Muscle of leg (tissue), 16 donors: Measurements from ENCODE around the gene LEO1. TPM values are rescaled to one million over a fixed set of nuclear protein-coding genes. Genes with fewer than 3 reads are reported as not detected.

Source experiments
- DNase-seq: peaks from one replicate; pipeline ENCODE4 v3.0.0; 2013
- H3K27ac ChIP-seq: one replicate; pipeline ENCODE4 v1.5.1; 2013; ENCODE audit warnings: mild to moderate bottlenecking, low read length, control low read depth
- H3K27me3 ChIP-seq: one replicate; pipeline ENCODE4 v1.6.1; 2013; ENCODE audit warnings: low read length; ENCODE audit not compliant: control insufficient read depth, insufficient read depth
- H3K36me3 ChIP-seq: one replicate; pipeline ENCODE4 v1.6.1; 2013; ENCODE audit warnings: low read length; ENCODE audit not compliant: control insufficient read depth, insufficient read depth
- H3K4me1 ChIP-seq: one replicate; pipeline ENCODE4 v1.6.1; 2013; ENCODE audit warnings: low read length; ENCODE audit not compliant: control insufficient read depth, insufficient read depth
- H3K4me3 ChIP-seq: one replicate; pipeline ENCODE4 v1.5.1; 2013; ENCODE audit warnings: low read length, control low read depth
- H3K9me3 ChIP-seq: replicated peaks from 2 replicates; pipeline ENCODE4 v1.6.1; 2013; ENCODE audit warnings: low read depth, low read length; ENCODE audit not compliant: control insufficient read depth
- WGBS: methylation state at CpG from one replicate; pipeline ENCODE4 v1.1.5; 2013; ENCODE audit warnings: missing lambda C conversion rate; ENCODE audit not compliant: insufficient coverage; 5-methylcytosine and 5-hydroxymethylcytosine counted together
- long read RNA-seq, 11 donors: transcript quantifications; one replicate each; lab custom pipeline, GENCODE V29; 2026
- polyA plus RNA-seq, 8 donors: library from polyadenylated mRNA; unstranded; fragments of 120-200 nt; gene quantifications; one replicate each; pipeline versions ENCODE4 v1.2.1 to v1.2.3, GENCODE V29; 2013; ENCODE audit warnings: inconsistent platforms in 1 of 8, low replicate concordance in 1 of 8; ENCODE audit not compliant: insufficient read length in 8 of 8, insufficient read depth in 1 of 8
- total RNA-seq: library from RNA; stranded (reverse); fragments of 120-200 nt; gene quantifications from one replicate; pipeline ENCODE4 v1.2.4, GENCODE V29; 2013

The LEO1 gene
- total RNA-seq (17.5 TPM), polyA plus RNA-seq (10 to 100 TPM; 17.3 to 27.8 (median 22.0) TPM)
- long read RNA-seq, donor 1, partial matches to known transcripts, result 0 of 2 reads
- long read RNA-seq, donor 1, other reads (novel, unspliced or antisense), result 0 of 2 reads
- long read RNA-seq, donor 2, result 0 reads
- long read RNA-seq, donor 3, transcript LEO1-201 (12 exons, 2,193 nt), result major isoform, 6 of 6 reads
- long read RNA-seq, donor 3, partial matches to known transcripts, result 0 of 6 reads
- long read RNA-seq, donor 3, other reads (novel, unspliced or antisense), result 0 of 6 reads
- long read RNA-seq, donor 4, partial matches to known transcripts, result 0 of 2 reads
- long read RNA-seq, donor 4, other reads (novel, unspliced or antisense), result 0 of 2 reads
- long read RNA-seq, donor 5, transcript LEO1-201 (12 exons, 2,193 nt), result major isoform, 9 of 9 reads
- long read RNA-seq, donor 5, partial matches to known transcripts, result 0 of 9 reads
- long read RNA-seq, donor 5, other reads (novel, unspliced or antisense), result 0 of 9 reads
- long read RNA-seq, donor 6, partial matches to known transcripts, result 0 of 4 reads
- long read RNA-seq, donor 6, other reads (novel, unspliced or antisense), result 0 of 4 reads
- long read RNA-seq, donor 7, partial matches to known transcripts, result 0 of 3 reads
- long read RNA-seq, donor 7, other reads (novel, unspliced or antisense), result 0 of 3 reads
- long read RNA-seq, donor 8, partial matches to known transcripts, result 0 of 1 reads
- long read RNA-seq, donor 8, other reads (novel, unspliced or antisense), result 0 of 1 reads
- long read RNA-seq, donor 9, transcript LEO1-201 (12 exons, 2,193 nt), result major isoform, 5 of 5 reads
- long read RNA-seq, donor 9, partial matches to known transcripts, result 0 of 5 reads
- long read RNA-seq, donor 9, other reads (novel, unspliced or antisense), result 0 of 5 reads
- long read RNA-seq, donor 10, partial matches to known transcripts, result 0 of 1 reads
- long read RNA-seq, donor 10, other reads (novel, unspliced or antisense), result 0 of 1 reads
- long read RNA-seq, donor 11, result 0 reads

- under 1% methylated on average over 52 of the region's 58 CpGs for WGBS
- Histone ChIP-seq H3K36me3 (peaks cover 6% of the 10 kb centered on the region), H3K4me3 (peak within 1 kb of the TSS; percentile 68), H3K4me1 (peaks cover 6% of the 10 kb centered on the region), H3K27me3 (no peaks in the 10 kb centered on the region), H3K27ac (peak within 1 kb of the TSS; percentile 94), H3K9me3 (peaks cover 14% of the 10 kb centered on the region)
- DNase-seq, result peak; percentile 99
Measured at GRCh38 chr15:51971375-51972133, at the start of gene LEO1. LEO1 (minus strand) TSS chr15:51971778; CDS start chr15:51971745, 33 bp downstream.

DNA sequence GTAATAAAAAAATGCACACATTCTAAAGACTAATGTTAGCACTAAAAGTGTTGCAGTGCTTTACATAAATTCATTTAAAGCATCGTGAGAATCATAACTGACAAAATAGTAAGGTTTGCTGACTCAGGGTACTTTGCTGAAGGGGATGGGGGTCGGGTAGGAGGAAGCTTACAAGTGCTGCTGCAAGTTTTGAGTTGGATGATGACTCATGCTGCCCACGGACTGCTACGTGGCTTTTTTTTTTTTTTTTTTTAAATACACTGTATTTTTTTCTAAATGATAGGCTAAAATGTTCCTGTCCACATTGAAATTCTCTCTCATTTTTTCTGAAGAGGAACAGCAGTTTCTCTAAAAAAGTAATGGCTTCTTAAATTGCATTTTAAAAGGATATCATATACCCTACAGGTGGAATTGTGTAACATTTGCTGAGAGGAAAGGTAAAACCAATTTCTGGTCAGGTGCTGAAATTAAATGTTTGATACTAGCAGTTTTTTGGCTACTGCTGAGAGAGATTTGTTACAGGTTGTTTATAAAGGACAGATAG, 49.6 kb upstream of the LEO1 start:
- H3K36me3 ChIP-seq, result no peaks in the 10 kb centered on the region
- DNase-seq, result peak; percentile 83
- H3K4me1 ChIP-seq, result peaks cover 10% of the 10 kb centered on the region
- H3K9me3 ChIP-seq, result no peaks in the 10 kb centered on the region
- H3K27ac ChIP-seq, result peak overlapping the region; percentile 97
- no CpG with 5 or more reads among the region's 4 CpGs for WGBS
- H3K27me3 ChIP-seq, result no peaks in the 10 kb centered on the region
- no peak overlapping the region for H3K4me3 ChIP-seq

DNA sequence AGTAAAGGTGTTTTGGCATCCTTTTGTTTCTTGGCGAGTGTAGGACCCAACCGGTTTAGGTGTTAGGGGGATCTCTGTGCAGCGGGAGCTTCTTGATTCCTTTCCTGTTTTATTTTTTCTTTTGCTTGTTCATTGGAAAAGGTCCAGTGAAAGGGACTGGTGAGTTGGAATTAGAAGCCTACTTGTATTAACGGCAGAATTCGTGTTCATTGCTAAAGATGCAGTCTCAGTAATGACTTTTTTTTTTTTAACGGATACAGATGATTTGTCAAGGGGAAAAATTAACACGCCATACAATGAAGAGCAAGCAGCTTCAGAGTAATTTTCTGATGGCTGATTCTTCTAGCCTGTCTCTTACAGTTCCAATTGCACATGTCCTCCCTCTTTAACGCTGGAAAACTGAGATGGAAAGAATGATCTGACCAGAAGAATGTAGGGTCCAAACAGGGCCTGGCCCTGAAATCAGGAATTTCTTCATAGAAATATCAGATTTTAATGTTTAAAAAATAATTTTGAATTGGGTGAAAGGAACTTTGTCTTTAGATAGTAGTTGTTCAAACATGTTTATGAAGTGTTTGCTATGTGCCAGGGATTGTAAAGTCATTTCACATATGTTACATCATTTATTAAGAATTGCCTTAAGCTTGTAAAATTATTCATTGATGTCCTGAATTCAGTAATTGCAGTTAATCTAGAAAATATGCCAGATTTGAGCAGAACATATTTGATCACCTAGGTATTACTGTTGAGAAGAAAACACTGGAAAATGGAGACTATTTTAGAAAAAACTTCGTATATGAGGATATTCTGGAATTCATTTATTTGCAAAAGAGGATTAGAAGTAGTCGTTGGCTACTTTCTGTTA, 48.9 kb upstream of the LEO1 start:
- peaks cover 10% of the 10 kb centered on the region for H3K4me1 ChIP-seq
- peak; percentile 79 for DNase-seq
- no peaks in the 10 kb centered on the region for H3K9me3 ChIP-seq
- H3K36me3 ChIP-seq, result no peaks in the 10 kb centered on the region
- WGBS, result 0% methylated on average over 2 of the region's 10 CpGs
- peak overlapping the region; percentile 71 for H3K4me3 ChIP-seq
- no peaks in the 10 kb centered on the region for H3K27me3 ChIP-seq
- peak overlapping the region; percentile 97 for H3K27ac ChIP-seq

GRCh38 chr15:52019394-52020220, 48.0 kb upstream of the LEO1 start:
- Histone ChIP-seq H3K27ac (peak overlapping the region; percentile 98), H3K4me1 (peaks cover 10% of the 10 kb centered on the region), H3K36me3 (no peaks in the 10 kb centered on the region), H3K27me3 (no peaks in the 10 kb centered on the region), H3K9me3 (no peaks in the 10 kb centered on the region), H3K4me3 (peak overlapping the region; percentile 71)
- WGBS, result under 1% methylated on average over 95 of the region's 100 CpGs
- DNase-seq, result peak; percentile 84

DNA sequence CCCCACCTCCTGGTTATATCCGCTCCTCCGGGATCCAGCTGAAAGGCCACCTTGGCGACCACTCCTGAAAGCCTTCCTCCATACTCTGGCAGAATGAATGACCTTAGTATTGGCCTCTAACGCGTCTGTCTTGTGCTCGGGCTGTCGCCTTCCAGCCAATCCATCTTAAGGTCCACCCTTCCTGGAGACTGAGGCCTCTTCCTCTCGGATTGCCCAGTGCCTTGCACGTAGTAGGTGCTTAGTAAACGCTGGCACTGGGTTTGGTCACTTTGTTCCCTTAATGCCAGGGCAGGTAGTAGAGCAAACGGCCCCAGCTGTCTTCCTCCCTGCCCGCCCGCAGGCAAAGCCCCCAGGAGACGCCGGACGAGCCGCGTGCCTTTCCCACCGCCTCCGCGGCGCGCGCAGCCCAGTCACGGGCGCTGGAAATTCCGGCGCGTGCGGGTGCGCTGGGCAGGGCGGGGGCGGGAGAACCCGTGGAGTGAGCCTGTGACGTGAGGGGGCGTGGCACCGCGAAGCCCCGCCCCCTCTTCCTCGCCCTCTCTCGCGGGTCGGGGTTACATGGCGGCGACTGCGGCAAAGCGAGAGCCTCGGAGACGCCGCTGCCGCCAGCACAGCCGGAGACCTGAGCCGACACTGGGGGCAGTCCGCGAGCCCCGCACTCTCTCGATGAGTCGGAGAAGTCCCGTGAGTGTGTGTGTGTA, 47.3 kb upstream of the LEO1 start, which contains the start of gene MAPK6:
TSS of gene MAPK6 (plus strand) at position 527 of the 701 bp plus-strand sequence. CDS start 27,242 bp downstream, outside the sequence.
- DNase-seq, result peak; percentile 97
- Histone ChIP-seq H3K4me3 (peak within 1 kb of the TSS; percentile 71), H3K36me3 (no peaks in the 10 kb centered on the region), H3K4me1 (peaks cover 10% of the 10 kb centered on the region), H3K9me3 (no peaks in the 10 kb centered on the region), H3K27me3 (no peaks in the 10 kb centered on the region), H3K27ac (peak within 1 kb of the TSS; percentile 98)
- 6% methylated on average over 55 of the region's 59 CpGs for WGBS

GRCh38 chr15:52018244-52018643, 46.7 kb upstream of the LEO1 start:
- H3K4me1 ChIP-seq, result peaks cover 10% of the 10 kb centered on the region
- no peak overlapping the region for H3K4me3 ChIP-seq
- no peak for DNase-seq
- H3K27ac ChIP-seq, result no peak overlapping the region
- 92% methylated on average over 6 of the region's 7 CpGs for WGBS
- H3K27me3 ChIP-seq, result no peaks in the 10 kb centered on the region
- H3K9me3 ChIP-seq, result no peaks in the 10 kb centered on the region
- no peaks in the 10 kb centered on the region for H3K36me3 ChIP-seq

DNA sequence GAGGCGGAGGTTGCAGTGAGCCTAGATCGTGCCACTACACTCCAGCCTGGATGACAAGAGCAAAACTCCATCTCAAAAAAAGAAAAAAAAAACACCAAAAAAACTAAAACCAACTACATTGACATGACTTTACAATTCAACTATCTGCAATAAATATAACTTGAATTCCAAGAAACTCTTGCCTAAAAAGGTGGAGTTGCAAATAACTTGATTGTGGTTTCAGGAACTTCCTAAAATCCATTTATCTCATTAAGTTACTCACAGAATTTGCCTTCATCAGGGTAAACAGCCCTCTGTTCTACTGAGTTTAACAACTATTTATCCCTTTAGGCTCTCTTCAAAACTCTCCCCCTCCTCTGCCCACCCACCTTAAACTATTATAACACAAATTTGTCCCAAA, 44.7 kb upstream of the LEO1 start:
- H3K4me3 ChIP-seq, result no peak overlapping the region
- no peaks in the 10 kb centered on the region for H3K36me3 ChIP-seq
- no peak overlapping the region for H3K27ac ChIP-seq
- no CpG with 5 or more reads among the region's 2 CpGs for WGBS
- peaks cover 10% of the 10 kb centered on the region for H3K4me1 ChIP-seq
- H3K27me3 ChIP-seq, result no peaks in the 10 kb centered on the region
- DNase-seq, result no peak
- no peaks in the 10 kb centered on the region for H3K9me3 ChIP-seq

DNA sequence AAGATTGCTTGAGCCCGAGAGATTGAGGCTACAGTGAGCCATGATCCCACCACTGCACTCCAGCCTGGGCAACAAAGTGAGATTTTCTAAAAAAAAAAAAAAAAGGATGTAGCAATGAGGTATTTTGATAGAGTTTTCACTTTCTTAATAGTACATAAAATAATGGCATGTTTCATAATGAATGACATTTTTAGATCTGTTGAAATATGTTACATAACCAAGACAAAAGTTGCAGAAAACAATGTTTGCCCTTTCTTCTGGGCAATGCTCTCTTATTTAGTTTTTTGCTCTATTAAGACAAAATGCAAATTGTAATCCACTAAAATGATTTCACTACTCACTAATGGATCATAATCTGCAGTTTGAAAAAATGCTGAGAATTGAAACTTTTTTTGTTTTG, 43.0 kb upstream of the LEO1 start:
- Histone ChIP-seq H3K9me3 (no peaks in the 10 kb centered on the region), H3K27me3 (no peaks in the 10 kb centered on the region), H3K4me3 (no peak overlapping the region), H3K4me1 (peaks cover 8% of the 10 kb centered on the region), H3K27ac (no peak overlapping the region), H3K36me3 (no peaks in the 10 kb centered on the region)
- no CpG with 5 or more reads among the region's 1 CpG for WGBS
- DNase-seq, result no peak
